K562 (cell line): ENCODE data around the gene PPIE. TPM values are rescaled to one million over a fixed set of nuclear protein-coding genes. Genes with fewer than 3 reads are reported as not detected.

Experiments
- ZNF175 ChIP-seq: fragments of 200-800 bp; sonication (Bioruptor generic); IDR thresholded peaks from 2 replicates; pipeline ENCODE4 v1.6.1; 2016; ENCODE audit warnings: low read depth, mild to moderate bottlenecking, missing genetic modification characterization, missing compliant biosample characterization
- polyA plus RNA-seq, 8 experiments: library from polyadenylated mRNA; depleted of rRNA in 4 of 8; stranded (reverse) in 5 of 8; unstranded in 3 of 8; fragments of >200 nt; fragmentation: Nextera tagmentation in 2 of 8; fragmentation: Illumina TruSeq in 1 of 8; extraction: Ambion mirVana in 2 of 8; extraction: Trizol in 1 of 8; gene quantifications; 2 replicates each; pipeline versions ENCODE4 v1.2.1 to v1.2.3, GENCODE V29; 2011 to 2014; ENCODE audit warnings: inconsistent platforms in 1 of 8, missing spikeins in 1 of 8
- total RNA-seq, 7 experiments: library from RNA; depleted of rRNA in 6 of 7; stranded (reverse); fragments of >200 nt in 6 of 7; fragmentation: Illumina TruSeq in 2 of 7; extraction: Trizol in 2 of 7; gene quantifications; 2 replicates each; pipeline versions ENCODE4 v1.2.1 to v1.2.3, GENCODE V29; 2011 to 2021; ENCODE audit warnings: low replicate concordance in 1 of 7
- TF ChIP-seq, protein P1 (sequence below): sonication (generic); formaldehyde crosslinking; IDR thresholded peaks from 2 replicates; pipeline ENCODE4 v1.8.1; 2023; ENCODE audit warnings: missing genetic modification reagents, mild to moderate bottlenecking, borderline replicate concordance
- TF ChIP-seq, protein P2 (sequence below): fragments of 250-450 bp; sonication (Bioruptor Pico); IDR thresholded peaks from 2 replicates; pipeline ENCODE4 v1.4.0; 2020

The PPIE gene
- total and polyA plus RNA-seq, 9 of the 15 experiments (the other 6 are each of a cell fraction or from before 2014, with no cell fraction given): 75.4 to 444 (median 131) TPM

DNA sequence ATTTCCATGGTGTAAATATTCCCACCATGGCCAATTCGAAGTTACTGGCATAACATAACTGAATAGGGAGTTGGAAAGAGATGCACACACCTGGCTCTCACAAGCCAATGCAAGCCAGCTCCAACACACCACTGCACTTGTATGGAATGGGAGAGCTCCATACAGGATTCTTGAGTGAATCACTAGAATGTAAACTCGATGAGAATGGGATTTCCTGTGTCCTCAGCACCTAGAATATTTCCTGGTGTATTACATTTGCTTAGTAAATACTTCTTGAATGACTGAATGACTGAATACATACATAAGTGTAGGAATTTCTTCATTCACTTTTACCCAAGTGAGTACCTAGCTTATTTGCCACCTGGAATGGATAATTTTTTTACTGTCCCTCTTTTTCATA is 16.2 kb upstream of the PPIE start (continued):
- TF ChIP-seq, protein P1, sequence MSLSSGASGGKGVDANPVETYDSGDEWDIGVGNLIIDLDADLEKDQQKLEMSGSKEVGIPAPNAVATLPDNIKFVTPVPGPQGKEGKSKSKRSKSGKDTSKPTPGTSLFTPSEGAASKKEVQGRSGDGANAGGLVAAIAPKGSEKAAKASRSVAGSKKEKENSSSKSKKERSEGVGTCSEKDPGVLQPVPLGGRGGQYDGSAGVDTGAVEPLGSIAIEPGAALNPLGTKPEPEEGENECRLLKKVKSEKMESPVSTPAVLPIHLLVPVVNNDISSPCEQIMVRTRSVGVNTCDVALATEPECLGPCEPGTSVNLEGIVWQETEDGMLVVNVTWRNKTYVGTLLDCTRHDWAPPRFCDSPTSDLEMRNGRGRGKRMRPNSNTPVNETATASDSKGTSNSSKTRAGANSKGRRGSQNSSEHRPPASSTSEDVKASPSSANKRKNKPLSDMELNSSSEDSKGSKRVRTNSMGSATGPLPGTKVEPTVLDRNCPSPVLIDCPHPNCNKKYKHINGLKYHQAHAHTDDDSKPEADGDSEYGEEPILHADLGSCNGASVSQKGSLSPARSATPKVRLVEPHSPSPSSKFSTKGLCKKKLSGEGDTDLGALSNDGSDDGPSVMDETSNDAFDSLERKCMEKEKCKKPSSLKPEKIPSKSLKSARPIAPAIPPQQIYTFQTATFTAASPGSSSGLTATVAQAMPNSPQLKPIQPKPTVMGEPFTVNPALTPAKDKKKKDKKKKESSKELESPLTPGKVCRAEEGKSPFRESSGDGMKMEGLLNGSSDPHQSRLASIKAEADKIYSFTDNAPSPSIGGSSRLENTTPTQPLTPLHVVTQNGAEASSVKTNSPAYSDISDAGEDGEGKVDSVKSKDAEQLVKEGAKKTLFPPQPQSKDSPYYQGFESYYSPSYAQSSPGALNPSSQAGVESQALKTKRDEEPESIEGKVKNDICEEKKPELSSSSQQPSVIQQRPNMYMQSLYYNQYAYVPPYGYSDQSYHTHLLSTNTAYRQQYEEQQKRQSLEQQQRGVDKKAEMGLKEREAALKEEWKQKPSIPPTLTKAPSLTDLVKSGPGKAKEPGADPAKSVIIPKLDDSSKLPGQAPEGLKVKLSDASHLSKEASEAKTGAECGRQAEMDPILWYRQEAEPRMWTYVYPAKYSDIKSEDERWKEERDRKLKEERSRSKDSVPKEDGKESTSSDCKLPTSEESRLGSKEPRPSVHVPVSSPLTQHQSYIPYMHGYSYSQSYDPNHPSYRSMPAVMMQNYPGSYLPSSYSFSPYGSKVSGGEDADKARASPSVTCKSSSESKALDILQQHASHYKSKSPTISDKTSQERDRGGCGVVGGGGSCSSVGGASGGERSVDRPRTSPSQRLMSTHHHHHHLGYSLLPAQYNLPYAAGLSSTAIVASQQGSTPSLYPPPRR (CRISPR knock-in tag): no peak
- TF ChIP-seq ZNF175 (CRISPR knock-in tag): no peak
- TF ChIP-seq, protein P2, sequence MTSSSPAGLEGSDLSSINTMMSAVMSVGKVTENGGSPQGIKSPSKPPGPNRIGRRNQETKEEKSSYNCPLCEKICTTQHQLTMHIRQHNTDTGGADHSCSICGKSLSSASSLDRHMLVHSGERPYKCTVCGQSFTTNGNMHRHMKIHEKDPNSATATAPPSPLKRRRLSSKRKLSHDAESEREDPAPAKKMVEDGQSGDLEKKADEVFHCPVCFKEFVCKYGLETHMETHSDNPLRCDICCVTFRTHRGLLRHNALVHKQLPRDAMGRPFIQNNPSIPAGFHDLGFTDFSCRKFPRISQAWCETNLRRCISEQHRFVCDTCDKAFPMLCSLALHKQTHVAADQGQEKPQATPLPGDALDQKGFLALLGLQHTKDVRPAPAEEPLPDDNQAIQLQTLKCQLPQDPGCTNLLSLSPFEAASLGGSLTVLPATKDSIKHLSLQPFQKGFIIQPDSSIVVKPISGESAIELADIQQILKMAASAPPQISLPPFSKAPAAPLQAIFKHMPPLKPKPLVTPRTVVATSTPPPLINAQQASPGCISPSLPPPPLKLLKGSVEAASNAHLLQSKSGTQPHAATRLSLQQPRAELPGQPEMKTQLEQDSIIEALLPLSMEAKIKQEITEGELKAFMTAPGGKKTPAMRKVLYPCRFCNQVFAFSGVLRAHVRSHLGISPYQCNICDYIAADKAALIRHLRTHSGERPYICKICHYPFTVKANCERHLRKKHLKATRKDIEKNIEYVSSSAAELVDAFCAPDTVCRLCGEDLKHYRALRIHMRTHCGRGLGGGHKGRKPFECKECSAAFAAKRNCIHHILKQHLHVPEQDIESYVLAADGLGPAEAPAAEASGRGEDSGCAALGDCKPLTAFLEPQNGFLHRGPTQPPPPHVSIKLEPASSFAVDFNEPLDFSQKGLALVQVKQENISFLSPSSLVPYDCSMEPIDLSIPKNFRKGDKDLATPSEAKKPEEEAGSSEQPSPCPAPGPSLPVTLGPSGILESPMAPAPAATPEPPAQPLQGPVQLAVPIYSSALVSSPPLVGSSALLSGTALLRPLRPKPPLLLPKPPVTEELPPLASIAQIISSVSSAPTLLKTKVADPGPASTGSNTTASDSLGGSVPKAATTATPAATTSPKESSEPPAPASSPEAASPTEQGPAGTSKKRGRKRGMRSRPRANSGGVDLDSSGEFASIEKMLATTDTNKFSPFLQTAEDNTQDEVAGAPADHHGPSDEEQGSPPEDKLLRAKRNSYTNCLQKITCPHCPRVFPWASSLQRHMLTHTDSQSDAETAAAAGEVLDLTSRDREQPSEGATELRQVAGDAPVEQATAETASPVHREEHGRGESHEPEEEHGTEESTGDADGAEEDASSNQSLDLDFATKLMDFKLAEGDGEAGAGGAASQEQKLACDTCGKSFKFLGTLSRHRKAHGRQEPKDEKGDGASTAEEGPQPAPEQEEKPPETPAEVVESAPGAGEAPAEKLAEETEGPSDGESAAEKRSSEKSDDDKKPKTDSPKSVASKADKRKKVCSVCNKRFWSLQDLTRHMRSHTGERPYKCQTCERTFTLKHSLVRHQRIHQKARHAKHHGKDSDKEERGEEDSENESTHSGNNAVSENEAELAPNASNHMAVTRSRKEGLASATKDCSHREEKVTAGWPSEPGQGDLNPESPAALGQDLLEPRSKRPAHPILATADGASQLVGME (CRISPR knock-in tag): no peak
